ENCODE results near the gene GULP1. TPM values are rescaled to one million over a fixed set of nuclear protein-coding genes. Genes with fewer than 3 reads are reported as not detected.

The GULP1 gene
- total RNA-seq, 1 donor from 2014 or later = 29.5 TPM

DNA sequence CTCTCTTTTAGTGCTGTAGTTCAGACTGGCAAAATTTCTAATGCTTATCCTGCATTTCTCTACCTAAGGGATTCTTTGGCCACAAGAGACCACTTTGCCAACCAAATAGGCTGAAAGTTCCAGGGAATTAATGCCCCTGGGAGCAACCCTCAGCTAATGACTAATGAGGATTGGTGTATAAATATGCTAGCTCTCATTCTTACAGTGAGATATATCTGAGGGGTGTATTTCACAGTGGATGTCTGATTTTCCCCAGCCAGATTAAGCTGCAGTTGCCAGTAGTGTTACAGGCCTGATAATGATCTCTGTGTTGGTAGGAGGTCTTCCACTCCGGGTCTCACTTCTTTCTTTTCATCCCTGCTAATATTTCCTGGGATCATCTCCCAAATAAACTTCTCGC lies 90.4 kb downstream of the GULP1 start:
- Mint-ChIP-seq H3K27me3 (ENCODE audit: low read depth) (no peaks in the 10 kb centered on the region), H3K27ac (ENCODE audit: unreplicated experiment) (peak overlapping the region; percentile 93), H3K4me1 (ENCODE audit: low read depth) (peaks cover 27% of the 10 kb centered on the region), H3K9me3 (ENCODE audit: low read depth) (peaks cover 11% of the 10 kb centered on the region), H3K4me3 (ENCODE audit: unreplicated experiment) (no peak overlapping the region), H3K36me3 (ENCODE audit: low read depth) (peaks cover 16% of the 10 kb centered on the region)
- no peak for DNase-seq (ENCODE audit: low spot score)
- TF ChIP-seq, protein P1, sequence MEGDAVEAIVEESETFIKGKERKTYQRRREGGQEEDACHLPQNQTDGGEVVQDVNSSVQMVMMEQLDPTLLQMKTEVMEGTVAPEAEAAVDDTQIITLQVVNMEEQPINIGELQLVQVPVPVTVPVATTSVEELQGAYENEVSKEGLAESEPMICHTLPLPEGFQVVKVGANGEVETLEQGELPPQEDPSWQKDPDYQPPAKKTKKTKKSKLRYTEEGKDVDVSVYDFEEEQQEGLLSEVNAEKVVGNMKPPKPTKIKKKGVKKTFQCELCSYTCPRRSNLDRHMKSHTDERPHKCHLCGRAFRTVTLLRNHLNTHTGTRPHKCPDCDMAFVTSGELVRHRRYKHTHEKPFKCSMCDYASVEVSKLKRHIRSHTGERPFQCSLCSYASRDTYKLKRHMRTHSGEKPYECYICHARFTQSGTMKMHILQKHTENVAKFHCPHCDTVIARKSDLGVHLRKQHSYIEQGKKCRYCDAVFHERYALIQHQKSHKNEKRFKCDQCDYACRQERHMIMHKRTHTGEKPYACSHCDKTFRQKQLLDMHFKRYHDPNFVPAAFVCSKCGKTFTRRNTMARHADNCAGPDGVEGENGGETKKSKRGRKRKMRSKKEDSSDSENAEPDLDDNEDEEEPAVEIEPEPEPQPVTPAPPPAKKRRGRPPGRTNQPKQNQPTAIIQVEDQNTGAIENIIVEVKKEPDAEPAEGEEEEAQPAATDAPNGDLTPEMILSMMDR (IDR thresholded peaks at IDR 0.05) = no peak

DNA sequence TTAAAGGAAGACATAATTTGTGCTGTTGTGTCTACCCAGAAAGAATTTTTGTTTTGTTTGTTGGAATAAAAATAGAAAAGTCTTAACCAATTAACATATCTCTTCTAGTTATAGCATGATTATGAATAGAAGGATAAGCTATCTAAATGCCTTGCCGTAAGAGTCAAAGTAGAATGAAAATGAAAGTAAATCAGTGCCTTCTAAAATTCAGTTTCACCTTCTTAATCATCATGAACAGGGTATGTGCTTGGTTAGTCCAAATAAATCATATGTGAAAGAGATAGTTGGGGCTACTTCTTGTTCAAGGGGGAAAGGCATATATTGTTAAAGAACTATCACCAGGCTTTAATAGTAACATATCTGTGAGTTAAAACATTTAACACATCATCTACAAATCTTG lies 91.5 kb downstream of the GULP1 start:
- DNase-seq (ENCODE audit: low spot score) = no peak
- Mint-ChIP-seq H3K4me3 (ENCODE audit: unreplicated experiment) (no peak overlapping the region), H3K27me3 (ENCODE audit: low read depth) (no peaks in the 10 kb centered on the region), H3K36me3 (ENCODE audit: low read depth) (peaks cover 17% of the 10 kb centered on the region), H3K9me3 (ENCODE audit: low read depth) (peaks cover 11% of the 10 kb centered on the region), H3K4me1 (ENCODE audit: low read depth) (peaks cover 27% of the 10 kb centered on the region), H3K27ac (ENCODE audit: unreplicated experiment) (no peak overlapping the region)
- TF ChIP-seq, protein P1 (IDR thresholded peaks at IDR 0.05) = no peak

DNA sequence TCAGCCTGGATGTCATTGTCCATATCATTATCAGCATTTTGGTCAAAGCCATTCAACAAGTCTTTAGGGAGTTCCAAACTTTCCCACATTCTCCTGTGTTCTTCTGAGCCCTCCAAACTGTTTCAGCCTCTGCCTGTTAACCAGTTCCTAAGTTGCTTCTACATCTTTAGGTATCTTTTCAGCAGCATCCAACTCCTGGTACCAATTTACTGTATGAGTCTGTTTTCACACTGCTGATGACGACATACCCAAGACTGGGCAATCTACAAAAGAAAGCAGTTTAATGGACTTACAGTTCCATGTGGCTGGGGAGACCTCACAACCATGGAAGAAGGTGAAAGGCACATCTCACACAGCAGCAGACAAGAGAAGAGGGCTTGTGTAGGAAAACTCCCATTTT lies 94.2 kb downstream of the GULP1 start:
- DNase-seq (ENCODE audit: low spot score) = no peak
- no peaks in the 10 kb centered on the region for H3K27me3 Mint-ChIP-seq (ENCODE audit: low read depth)
- H3K9me3 Mint-ChIP-seq (ENCODE audit: low read depth) = peaks cover 17% of the 10 kb centered on the region
- H3K4me1 Mint-ChIP-seq (ENCODE audit: low read depth) = peaks cover 23% of the 10 kb centered on the region
- peaks cover 17% of the 10 kb centered on the region for H3K36me3 Mint-ChIP-seq (ENCODE audit: low read depth)
- no peak overlapping the region for H3K4me3 Mint-ChIP-seq (ENCODE audit: unreplicated experiment)
- TF ChIP-seq, protein P1 (IDR thresholded peaks at IDR 0.05) = no peak
- H3K27ac Mint-ChIP-seq (ENCODE audit: unreplicated experiment) = no peak overlapping the region

DNA sequence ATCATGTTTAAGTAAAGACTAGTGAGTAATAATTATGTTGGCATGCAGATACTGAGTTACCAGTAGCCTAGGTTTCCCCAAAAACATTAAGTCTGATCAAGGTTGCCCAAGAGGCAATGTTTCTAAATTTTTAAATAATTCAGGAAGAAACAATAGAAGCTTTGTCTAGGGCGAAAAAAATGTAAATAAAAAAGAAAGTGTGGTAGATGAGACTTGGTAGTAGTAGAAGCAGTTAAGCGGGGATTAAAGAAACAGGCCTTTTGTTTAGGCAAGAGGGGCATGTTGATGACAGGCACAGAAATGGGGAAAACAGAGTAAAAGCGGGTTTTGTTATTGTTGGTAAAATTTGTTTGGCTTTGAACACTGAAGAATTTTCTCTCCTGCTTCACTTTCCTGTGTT lies 97.2 kb downstream of the GULP1 start:
- Mint-ChIP-seq H3K36me3 (ENCODE audit: low read depth) (peaks cover 21% of the 10 kb centered on the region), H3K4me3 (ENCODE audit: unreplicated experiment) (no peak overlapping the region), H3K4me1 (ENCODE audit: low read depth) (no peaks in the 10 kb centered on the region), H3K9me3 (ENCODE audit: low read depth) (peaks cover 39% of the 10 kb centered on the region), H3K27ac (ENCODE audit: unreplicated experiment) (no peak overlapping the region), H3K27me3 (ENCODE audit: low read depth) (no peaks in the 10 kb centered on the region)
- TF ChIP-seq, protein P1 (IDR thresholded peaks at IDR 0.05) = no peak
- no peak for DNase-seq (ENCODE audit: low spot score)

DNA sequence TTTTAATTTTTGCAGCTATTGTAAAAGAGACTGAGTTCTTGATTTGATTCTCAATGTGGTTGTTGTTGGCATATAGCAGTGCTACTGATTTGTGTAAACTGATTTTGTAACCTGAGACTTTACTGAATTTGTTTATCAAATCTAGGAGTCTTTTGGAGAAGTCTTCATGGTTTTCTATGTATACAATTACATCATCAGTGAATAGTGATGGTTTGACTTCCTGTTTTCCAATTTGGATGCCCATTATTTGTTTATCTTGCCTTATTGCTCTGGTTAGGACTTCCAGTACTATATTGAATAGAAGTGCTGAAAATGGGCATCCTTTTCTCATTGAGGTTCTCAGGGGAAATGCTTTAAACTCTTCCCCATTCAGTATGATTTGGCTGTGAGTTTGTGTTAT lies 99.7 kb downstream of the GULP1 start:
- no peak overlapping the region for H3K4me3 Mint-ChIP-seq (ENCODE audit: unreplicated experiment)
- peaks cover 34% of the 10 kb centered on the region for H3K9me3 Mint-ChIP-seq (ENCODE audit: low read depth)
- H3K36me3 Mint-ChIP-seq (ENCODE audit: low read depth) = peaks cover 5% of the 10 kb centered on the region
- TF ChIP-seq, protein P1 (IDR thresholded peaks at IDR 0.05) = no peak
- H3K27ac Mint-ChIP-seq (ENCODE audit: unreplicated experiment) = no peak overlapping the region
- peaks cover 3% of the 10 kb centered on the region for H3K4me1 Mint-ChIP-seq (ENCODE audit: low read depth)
- no peak for DNase-seq (ENCODE audit: low spot score)
- H3K27me3 Mint-ChIP-seq (ENCODE audit: low read depth) = no peaks in the 10 kb centered on the region

Measured in chondrocyte (in vitro differentiated cells).